Liver (tissue), 9 donors: ENCODE results near the gene P2RX7. TPM values are rescaled to one million over a fixed set of nuclear protein-coding genes. Genes with fewer than 3 reads are reported as not detected.

Source experiments
- DNase-seq: peaks from one replicate; pipeline ENCODE4 v3.0.0-alpha.2; 2017; ENCODE audit warnings: low spot score
- H3K27ac ChIP-seq, 2 donors: one replicate each; pipeline ENCODE4 v1.7.0; 2013; ENCODE audit warnings: inconsistent platforms in 2 of 2, low read length in 2 of 2, control low read depth in 1 of 2, low read depth in 1 of 2, mild to moderate bottlenecking in 1 of 2
- H3K27me3 ChIP-seq, 4 donors: one replicate each; pipeline versions ENCODE4 v1.6.1 to v1.7.0; 2013; ENCODE audit warnings: low read length in 3 of 4, inconsistent platforms in 1 of 4, mild to moderate bottlenecking in 1 of 4, moderate library complexity in 1 of 4; ENCODE audit not compliant: control insufficient read depth in 4 of 4, insufficient read depth in 4 of 4
- H3K36me3 ChIP-seq, 4 donors: one replicate each; pipeline versions ENCODE4 v1.6.1 to v1.7.0; 2013; ENCODE audit warnings: low read length in 3 of 4, mild to moderate bottlenecking in 3 of 4, low read depth in 1 of 4, moderate library complexity in 1 of 4; ENCODE audit not compliant: control insufficient read depth in 4 of 4, insufficient read depth in 3 of 4
- H3K4me1 ChIP-seq, 4 donors: one replicate each; pipeline versions ENCODE4 v1.6.1 to v1.7.0; 2013; ENCODE audit warnings: low read length in 3 of 4, mild to moderate bottlenecking in 3 of 4, moderate library complexity in 1 of 4; ENCODE audit not compliant: control insufficient read depth in 4 of 4, insufficient read depth in 4 of 4
- H3K4me3 ChIP-seq, 3 donors: one replicate each; pipeline versions ENCODE4 v1.6.1 to v1.7.0; 2013; ENCODE audit warnings: low read length in 3 of 3, control low read depth in 1 of 3, low read depth in 1 of 3, mild to moderate bottlenecking in 1 of 3
- H3K9ac ChIP-seq, 2 donors: one replicate each; pipeline ENCODE4 v1.7.0; 2013; ENCODE audit warnings: low read length in 2 of 2, mild to moderate bottlenecking in 2 of 2, moderate library complexity in 2 of 2, control low read depth in 1 of 2, low read depth in 1 of 2
- H3K9me3 ChIP-seq, 4 donors: one replicate each; pipeline versions ENCODE4 v1.6.1 to v1.7.0; 2013; ENCODE audit warnings: low read length in 3 of 4; ENCODE audit not compliant: control insufficient read depth in 4 of 4
- EGR1 ChIP-seq, 2 donors: IDR thresholded peaks; 2 replicates each; pipeline ENCODE4 v1.6.1; 2016 to 2018; ENCODE audit warnings: antibody characterized with exemption in 2 of 2, low read depth in 2 of 2
- GABPA ChIP-seq, 2 donors: IDR thresholded peaks in 1 of 2; conservative IDR thresholded peaks in 1 of 2; 2 replicates each; pipeline ENCODE4 v1.6.1; 2016; ENCODE audit warnings: antibody characterized with exemption in 2 of 2, mild to moderate bottlenecking in 1 of 2, moderate library complexity in 1 of 2
- HNF4A ChIP-seq, 2 donors: conservative IDR thresholded peaks; 2 replicates each; pipeline ENCODE4 v1.6.1; 2016; ENCODE audit warnings: antibody characterized with exemption in 2 of 2, mild to moderate bottlenecking in 2 of 2
- HNF4G ChIP-seq: IDR thresholded peaks from 2 replicates; pipeline ENCODE4 v1.6.1; 2016; ENCODE audit warnings: antibody characterized with exemption
- SP1 ChIP-seq: IDR thresholded peaks from 2 replicates; pipeline ENCODE4 v1.6.1; 2018; ENCODE audit warnings: antibody characterized with exemption, mild to moderate bottlenecking
- YY1 ChIP-seq: IDR thresholded peaks from 2 replicates; pipeline ENCODE4 v1.6.1; 2016; ENCODE audit warnings: antibody characterized with exemption, mild to moderate bottlenecking
- WGBS: extraction: QIAGEN DNeasy Blood & Tissue Kit; methylation state at CpG from one replicate; pipeline ENCODE4 v1.1.7; 2013; 5-methylcytosine and 5-hydroxymethylcytosine counted together
- polyA plus RNA-seq, 2 donors: library from polyadenylated mRNA; stranded (reverse) in 1 of 2; unstranded in 1 of 2; fragments of 200-250 nt in 1 of 2; fragments of >200 nt in 1 of 2; fragmentation: Nextera tagmentation in 1 of 2; extraction: Ambion mirVana in 1 of 2; gene quantifications; one replicate each; pipeline versions ENCODE4 v1.2.1 to v1.2.3, GENCODE V29; 2013 to 2015
- total RNA-seq, 2 donors: library from RNA; depleted of rRNA; stranded (reverse); fragments of >200 nt; gene quantifications; one replicate each; pipeline ENCODE4 v1.2.3, GENCODE V29; 2014
- TF ChIP-seq, protein P1 (sequence below): fragments of 150-350 bp; IDR thresholded peaks from 2 replicates; pipeline ENCODE4 v1.5.1; 2017; ENCODE audit warnings: improper control_type of control experiment, low read depth, low read length; ENCODE audit not compliant: missing input control
- TF ChIP-seq, protein P2 (sequence below): IDR thresholded peaks from 2 replicates; pipeline ENCODE4 v1.6.1; 2016; ENCODE audit warnings: antibody characterized with exemption
- TF ChIP-seq, protein P3 (sequence below): IDR thresholded peaks from 2 replicates; pipeline ENCODE4 v1.6.1; 2016; ENCODE audit warnings: antibody characterized with exemption
- TF ChIP-seq, protein P4 (sequence below): IDR thresholded peaks from 2 replicates; pipeline ENCODE4 v1.6.1; 2016; ENCODE audit warnings: antibody characterized with exemption, mild to moderate bottlenecking
- donor health status: healthy.
- donor health status: healthy.
- donor health status: healthy.
- donor health status: healthy.
- donor health status: healthy.

P2RX7 gene
- total and polyA plus RNA-seq, 4 donors: 1.2 to 3.2 (median 2.2) TPM

DNA sequence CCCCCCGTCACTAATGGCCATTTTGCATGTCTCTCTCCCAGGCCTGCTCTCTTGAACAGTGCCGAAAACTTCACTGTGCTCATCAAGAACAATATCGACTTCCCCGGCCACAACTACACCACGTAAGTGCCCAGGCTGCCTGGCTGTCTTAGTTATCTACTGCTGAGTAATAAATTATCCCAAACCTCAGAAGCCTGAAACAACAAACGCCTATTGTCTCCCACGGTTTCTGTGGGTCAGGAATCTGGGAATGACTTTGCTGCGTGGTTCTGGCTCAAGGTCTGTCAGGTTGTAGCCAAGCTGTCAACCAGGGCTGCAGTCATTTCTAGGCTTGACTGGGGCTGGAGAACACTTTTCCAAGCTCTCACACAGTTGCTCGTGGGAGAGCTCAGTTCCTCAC lies 32.6 kb downstream of the P2RX7 start:
- TF ChIP-seq, protein P1, sequence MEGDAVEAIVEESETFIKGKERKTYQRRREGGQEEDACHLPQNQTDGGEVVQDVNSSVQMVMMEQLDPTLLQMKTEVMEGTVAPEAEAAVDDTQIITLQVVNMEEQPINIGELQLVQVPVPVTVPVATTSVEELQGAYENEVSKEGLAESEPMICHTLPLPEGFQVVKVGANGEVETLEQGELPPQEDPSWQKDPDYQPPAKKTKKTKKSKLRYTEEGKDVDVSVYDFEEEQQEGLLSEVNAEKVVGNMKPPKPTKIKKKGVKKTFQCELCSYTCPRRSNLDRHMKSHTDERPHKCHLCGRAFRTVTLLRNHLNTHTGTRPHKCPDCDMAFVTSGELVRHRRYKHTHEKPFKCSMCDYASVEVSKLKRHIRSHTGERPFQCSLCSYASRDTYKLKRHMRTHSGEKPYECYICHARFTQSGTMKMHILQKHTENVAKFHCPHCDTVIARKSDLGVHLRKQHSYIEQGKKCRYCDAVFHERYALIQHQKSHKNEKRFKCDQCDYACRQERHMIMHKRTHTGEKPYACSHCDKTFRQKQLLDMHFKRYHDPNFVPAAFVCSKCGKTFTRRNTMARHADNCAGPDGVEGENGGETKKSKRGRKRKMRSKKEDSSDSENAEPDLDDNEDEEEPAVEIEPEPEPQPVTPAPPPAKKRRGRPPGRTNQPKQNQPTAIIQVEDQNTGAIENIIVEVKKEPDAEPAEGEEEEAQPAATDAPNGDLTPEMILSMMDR: no peak
- TF ChIP-seq GABPA (IDR thresholded peaks at IDR 0.05 in 1 of 2, conservative IDR thresholded peaks at IDR 0.05 in 1 of 2) (no peak), HNF4A (conservative IDR thresholded peaks at IDR 0.05) (no peak), HNF4G (no peak)
- TF ChIP-seq, protein P2, sequence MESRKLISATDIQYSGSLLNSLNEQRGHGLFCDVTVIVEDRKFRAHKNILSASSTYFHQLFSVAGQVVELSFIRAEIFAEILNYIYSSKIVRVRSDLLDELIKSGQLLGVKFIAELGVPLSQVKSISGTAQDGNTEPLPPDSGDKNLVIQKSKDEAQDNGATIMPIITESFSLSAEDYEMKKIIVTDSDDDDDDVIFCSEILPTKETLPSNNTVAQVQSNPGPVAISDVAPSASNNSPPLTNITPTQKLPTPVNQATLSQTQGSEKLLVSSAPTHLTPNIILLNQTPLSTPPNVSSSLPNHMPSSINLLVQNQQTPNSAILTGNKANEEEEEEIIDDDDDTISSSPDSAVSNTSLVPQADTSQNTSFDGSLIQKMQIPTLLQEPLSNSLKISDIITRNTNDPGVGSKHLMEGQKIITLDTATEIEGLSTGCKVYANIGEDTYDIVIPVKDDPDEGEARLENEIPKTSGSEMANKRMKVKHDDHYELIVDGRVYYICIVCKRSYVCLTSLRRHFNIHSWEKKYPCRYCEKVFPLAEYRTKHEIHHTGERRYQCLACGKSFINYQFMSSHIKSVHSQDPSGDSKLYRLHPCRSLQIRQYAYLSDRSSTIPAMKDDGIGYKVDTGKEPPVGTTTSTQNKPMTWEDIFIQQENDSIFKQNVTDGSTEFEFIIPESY: no peak
- TF ChIP-seq, protein P3, sequence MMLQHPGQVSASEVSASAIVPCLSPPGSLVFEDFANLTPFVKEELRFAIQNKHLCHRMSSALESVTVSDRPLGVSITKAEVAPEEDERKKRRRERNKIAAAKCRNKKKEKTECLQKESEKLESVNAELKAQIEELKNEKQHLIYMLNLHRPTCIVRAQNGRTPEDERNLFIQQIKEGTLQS: no peak
- WGBS: 93% methylated on average over 9 of the region's 9 CpGs
- Histone ChIP-seq H3K36me3 (peaks cover 3 to 36% (median 11%) of the 10 kb centered on the region in 4 donors), H3K9ac (no peak overlapping the region), H3K4me3 (no peak overlapping the region), H3K27ac (no peak overlapping the region), H3K4me1 (no peaks in the 10 kb centered on the region), H3K27me3 (no peaks in the 10 kb centered on the region), H3K9me3 (no peaks in the 10 kb centered on the region)
- no peak for DNase-seq

DNA sequence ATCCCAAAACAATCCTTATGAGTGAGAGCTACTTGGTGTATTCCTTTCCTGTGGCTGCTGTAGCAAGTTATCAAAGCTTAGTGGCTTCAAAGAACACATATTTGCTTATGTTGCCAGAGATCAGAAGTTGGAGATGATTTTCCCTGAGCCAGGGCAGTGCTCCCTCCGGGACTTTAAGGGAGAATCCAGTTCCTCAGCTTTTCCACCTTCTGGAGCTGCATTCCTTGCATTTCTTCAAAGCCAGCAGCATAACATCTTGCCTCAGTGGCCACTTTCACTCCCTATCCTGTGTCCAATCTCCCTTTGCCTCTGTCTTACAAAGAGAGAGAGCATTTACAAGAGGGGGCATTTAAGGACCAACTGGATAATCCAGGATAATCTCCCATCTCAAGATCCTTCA lies 33.7 kb downstream of the P2RX7 start:
- Histone ChIP-seq H3K4me3 (no peak overlapping the region), H3K27me3 (no peaks in the 10 kb centered on the region), H3K4me1 (no peaks in the 10 kb centered on the region), H3K9ac (no peak overlapping the region), H3K36me3 (peaks cover 3 to 31% (median 11%) of the 10 kb centered on the region in 4 donors), H3K9me3 (no peaks in the 10 kb centered on the region), H3K27ac (no peak overlapping the region)
- WGBS: 57% methylated on average over 1 of the region's 1 CpG
- TF ChIP-seq, protein P4, sequence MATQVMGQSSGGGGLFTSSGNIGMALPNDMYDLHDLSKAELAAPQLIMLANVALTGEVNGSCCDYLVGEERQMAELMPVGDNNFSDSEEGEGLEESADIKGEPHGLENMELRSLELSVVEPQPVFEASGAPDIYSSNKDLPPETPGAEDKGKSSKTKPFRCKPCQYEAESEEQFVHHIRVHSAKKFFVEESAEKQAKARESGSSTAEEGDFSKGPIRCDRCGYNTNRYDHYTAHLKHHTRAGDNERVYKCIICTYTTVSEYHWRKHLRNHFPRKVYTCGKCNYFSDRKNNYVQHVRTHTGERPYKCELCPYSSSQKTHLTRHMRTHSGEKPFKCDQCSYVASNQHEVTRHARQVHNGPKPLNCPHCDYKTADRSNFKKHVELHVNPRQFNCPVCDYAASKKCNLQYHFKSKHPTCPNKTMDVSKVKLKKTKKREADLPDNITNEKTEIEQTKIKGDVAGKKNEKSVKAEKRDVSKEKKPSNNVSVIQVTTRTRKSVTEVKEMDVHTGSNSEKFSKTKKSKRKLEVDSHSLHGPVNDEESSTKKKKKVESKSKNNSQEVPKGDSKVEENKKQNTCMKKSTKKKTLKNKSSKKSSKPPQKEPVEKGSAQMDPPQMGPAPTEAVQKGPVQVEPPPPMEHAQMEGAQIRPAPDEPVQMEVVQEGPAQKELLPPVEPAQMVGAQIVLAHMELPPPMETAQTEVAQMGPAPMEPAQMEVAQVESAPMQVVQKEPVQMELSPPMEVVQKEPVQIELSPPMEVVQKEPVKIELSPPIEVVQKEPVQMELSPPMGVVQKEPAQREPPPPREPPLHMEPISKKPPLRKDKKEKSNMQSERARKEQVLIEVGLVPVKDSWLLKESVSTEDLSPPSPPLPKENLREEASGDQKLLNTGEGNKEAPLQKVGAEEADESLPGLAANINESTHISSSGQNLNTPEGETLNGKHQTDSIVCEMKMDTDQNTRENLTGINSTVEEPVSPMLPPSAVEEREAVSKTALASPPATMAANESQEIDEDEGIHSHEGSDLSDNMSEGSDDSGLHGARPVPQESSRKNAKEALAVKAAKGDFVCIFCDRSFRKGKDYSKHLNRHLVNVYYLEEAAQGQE: no peak
- TF ChIP-seq EGR1 (IDR thresholded peaks at IDR 0.05; ENCODE audit: low read depth in 2 of 2): no peak
- TF ChIP-seq YY1: no peak
- TF ChIP-seq, protein P1: no peak
- TF ChIP-seq, protein P2: no peak
- TF ChIP-seq SP1: no peak
- no peak for DNase-seq
